Left ventricle myocardium inferior (tissue), 1 donor: ENCODE data around the gene BRIP1. TPM values are rescaled to one million over a fixed set of nuclear protein-coding genes. Genes with fewer than 3 reads are reported as not detected.
"Not testable (repeated sequence)": the region's sequence is repeated elsewhere in the genome, so short reads cannot be mapped to it uniquely, and the experiment has no call there.

Experiments
- DNase-seq: peaks from one replicate; pipeline ENCODE4 v3.0.0-alpha.2; 2020
- H3K27ac ChIP-seq: fragments of 200-600 bp; replicated peaks from 2 replicates; pipeline ENCODE4 v1.8.0; 2021
- H3K27me3 ChIP-seq: fragments of 200-600 bp; 2 replicates; pipeline ENCODE4 v1.8.0; 2021; ENCODE audit warnings: low read depth
- H3K36me3 ChIP-seq: fragments of 200-600 bp; 2 replicates; pipeline ENCODE4 v1.8.0; 2021
- H3K4me1 ChIP-seq: fragments of 200-600 bp; 2 replicates; pipeline ENCODE4 v1.8.0; 2021
- H3K4me3 ChIP-seq: fragments of 200-600 bp; 2 replicates; pipeline ENCODE4 v1.8.0; 2021; ENCODE audit warnings: mild to moderate bottlenecking, moderate library complexity
- H3K9me3 ChIP-seq: fragments of 200-600 bp; replicated peaks from 2 replicates; pipeline ENCODE4 v1.8.0; 2021
- intact Hi-C: fragments of 100-400 bp; cut with micrococcal nuclease; formaldehyde crosslinking; loops from one replicate; pipeline ENCODE4 v1.11.0; 2022
- total RNA-seq: library from RNA; stranded (reverse); fragmentation: NEBNext Ultra II Directional; extraction: Animal tissue kit (Norgen Biotek cat#: 25700); gene quantifications from one replicate; pipeline ENCODE4 v1.2.1, GENCODE V29; 2021
- TF ChIP-seq, protein P1 (sequence below): fragments of 200-600 bp; IDR thresholded peaks from 2 replicates; pipeline ENCODE4 v1.8.0; 2021; ENCODE audit warnings: antibody characterized with exemption, mild to moderate bottlenecking, borderline replicate concordance
- donor health status: DM: no; HTN: yes; CAD: no; lungs with severe emphysema.

The BRIP1 gene
- total RNA-seq, 1 donor from 2014 or later: 0.22 TPM

DNA sequence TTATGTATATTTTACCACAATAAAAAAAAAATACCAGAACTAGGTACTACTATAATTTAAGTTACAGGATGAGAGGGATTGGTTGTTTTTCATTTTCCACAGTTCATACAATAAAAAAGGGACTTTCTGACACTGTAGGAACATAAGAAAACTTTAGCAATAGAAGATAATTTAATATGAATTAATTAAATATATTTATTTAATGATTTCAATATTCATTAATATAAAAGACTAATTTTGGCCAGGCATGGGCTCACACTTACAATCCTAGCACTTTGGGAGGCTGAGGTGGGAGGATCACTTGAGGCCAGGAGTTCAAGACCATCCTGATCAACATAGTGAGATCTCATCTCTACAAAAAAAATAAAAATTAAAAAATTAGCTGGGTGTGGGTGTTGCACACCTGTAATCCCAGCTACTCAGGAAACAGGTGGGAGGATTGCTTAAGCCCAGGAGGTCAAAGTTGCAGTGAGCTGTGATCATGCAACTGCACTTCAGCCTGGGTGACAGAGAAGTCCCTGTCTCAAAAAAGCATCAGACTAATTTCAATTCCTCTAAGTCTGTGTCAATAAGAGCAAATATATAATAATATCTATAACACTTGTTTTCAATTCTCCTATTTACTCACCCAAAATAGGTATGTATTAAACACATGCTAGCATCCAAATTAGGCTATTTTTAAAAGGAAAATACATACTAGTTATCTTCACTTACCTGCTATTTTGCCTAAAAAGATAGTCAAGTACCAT is 79.6 kb downstream of the BRIP1 start:
- no peaks in the 10 kb centered on the region for H3K9me3 ChIP-seq
- intact Hi-C loops: no loop called here
- H3K36me3 ChIP-seq: no peaks in the 10 kb centered on the region
- H3K4me3 ChIP-seq: no peak overlapping the region
- H3K27me3 ChIP-seq: no peaks in the 10 kb centered on the region
- H3K4me1 ChIP-seq: no peaks in the 10 kb centered on the region
- TF ChIP-seq, protein P1, sequence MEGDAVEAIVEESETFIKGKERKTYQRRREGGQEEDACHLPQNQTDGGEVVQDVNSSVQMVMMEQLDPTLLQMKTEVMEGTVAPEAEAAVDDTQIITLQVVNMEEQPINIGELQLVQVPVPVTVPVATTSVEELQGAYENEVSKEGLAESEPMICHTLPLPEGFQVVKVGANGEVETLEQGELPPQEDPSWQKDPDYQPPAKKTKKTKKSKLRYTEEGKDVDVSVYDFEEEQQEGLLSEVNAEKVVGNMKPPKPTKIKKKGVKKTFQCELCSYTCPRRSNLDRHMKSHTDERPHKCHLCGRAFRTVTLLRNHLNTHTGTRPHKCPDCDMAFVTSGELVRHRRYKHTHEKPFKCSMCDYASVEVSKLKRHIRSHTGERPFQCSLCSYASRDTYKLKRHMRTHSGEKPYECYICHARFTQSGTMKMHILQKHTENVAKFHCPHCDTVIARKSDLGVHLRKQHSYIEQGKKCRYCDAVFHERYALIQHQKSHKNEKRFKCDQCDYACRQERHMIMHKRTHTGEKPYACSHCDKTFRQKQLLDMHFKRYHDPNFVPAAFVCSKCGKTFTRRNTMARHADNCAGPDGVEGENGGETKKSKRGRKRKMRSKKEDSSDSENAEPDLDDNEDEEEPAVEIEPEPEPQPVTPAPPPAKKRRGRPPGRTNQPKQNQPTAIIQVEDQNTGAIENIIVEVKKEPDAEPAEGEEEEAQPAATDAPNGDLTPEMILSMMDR: no peak
- DNase-seq: no peak
- no peak overlapping the region for H3K27ac ChIP-seq

DNA sequence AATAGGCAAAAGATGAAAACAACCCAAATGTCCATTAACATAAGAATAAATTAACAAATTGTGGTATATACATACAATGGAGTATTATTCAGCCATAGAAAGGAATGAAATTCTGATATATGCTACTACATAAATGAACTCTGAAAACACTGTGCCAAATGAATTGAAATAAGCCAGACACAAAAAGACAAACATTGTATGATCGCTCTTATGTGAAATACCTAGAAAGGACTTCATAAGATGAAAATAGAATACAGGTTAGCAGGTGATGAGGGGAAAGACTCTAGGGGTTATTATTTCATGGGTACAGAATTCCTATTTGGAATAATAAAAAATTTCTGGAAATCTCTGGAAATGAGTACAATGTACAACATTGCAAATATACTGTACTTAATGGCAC is 80.2 kb downstream of the BRIP1 start:
- intact Hi-C loops: no loop called here
- Histone ChIP-seq H3K9me3 (no peaks in the 10 kb centered on the region), H3K4me1 (no peaks in the 10 kb centered on the region), H3K4me3 (no peak overlapping the region), H3K36me3 (no peaks in the 10 kb centered on the region), H3K27me3 (no peaks in the 10 kb centered on the region), H3K27ac (no peak overlapping the region)
- TF ChIP-seq, protein P1: no peak
- no peak for DNase-seq

DNA sequence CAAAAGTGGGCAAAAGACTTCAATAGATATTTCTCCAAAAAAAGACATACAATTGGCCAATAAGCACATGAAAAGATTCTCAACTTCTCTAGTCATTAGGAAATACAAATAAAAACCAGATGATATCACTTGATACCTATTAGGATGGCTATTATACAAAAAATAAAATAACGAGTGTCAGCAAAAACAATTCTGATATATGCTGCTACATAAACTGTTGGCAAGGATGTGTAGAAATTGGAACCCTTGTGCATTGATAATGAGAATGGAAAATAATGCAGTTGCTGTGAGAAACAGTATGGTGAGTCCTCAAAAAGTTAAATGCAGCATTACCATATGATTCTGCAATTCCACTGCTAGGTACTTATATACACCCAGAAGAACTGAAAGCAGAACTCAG is 80.6 kb downstream of the BRIP1 start:
- Histone ChIP-seq H3K36me3 (no peaks in the 10 kb centered on the region), H3K27ac (no peak overlapping the region), H3K9me3 (no peaks in the 10 kb centered on the region), H3K27me3 (no peaks in the 10 kb centered on the region), H3K4me1 (no peaks in the 10 kb centered on the region), H3K4me3 (no peak overlapping the region)
- TF ChIP-seq, protein P1: no peak
- intact Hi-C loops: no loop called here
- no peak for DNase-seq

DNA sequence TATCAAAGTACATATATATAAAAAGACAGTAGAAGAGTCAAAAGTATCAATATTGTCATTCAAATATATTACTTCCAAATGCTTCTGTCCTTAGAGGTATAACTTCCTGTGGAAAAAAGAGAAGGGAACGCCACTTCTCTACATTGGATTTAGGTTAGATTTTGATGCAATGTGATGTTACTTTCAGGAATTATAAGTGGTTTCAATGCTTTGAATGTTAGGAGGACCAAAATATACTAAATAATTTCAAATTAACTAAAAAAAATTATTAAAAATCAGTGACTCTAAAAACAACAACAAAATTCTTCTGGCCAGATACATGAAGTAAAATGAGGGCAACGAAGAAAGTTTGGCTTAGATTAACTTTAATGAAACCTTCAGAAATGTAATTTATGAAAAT is 88.0 kb downstream of the BRIP1 start:
- no peaks in the 10 kb centered on the region for H3K36me3 ChIP-seq
- no peak overlapping the region for H3K27ac ChIP-seq
- no peaks in the 10 kb centered on the region for H3K4me1 ChIP-seq
- intact Hi-C loops: no loop called here
- no peak for DNase-seq
- no peak overlapping the region for H3K4me3 ChIP-seq
- H3K27me3 ChIP-seq: no peaks in the 10 kb centered on the region
- TF ChIP-seq, protein P1: no peak
- H3K9me3 ChIP-seq: peaks cover 16% of the 10 kb centered on the region

DNA sequence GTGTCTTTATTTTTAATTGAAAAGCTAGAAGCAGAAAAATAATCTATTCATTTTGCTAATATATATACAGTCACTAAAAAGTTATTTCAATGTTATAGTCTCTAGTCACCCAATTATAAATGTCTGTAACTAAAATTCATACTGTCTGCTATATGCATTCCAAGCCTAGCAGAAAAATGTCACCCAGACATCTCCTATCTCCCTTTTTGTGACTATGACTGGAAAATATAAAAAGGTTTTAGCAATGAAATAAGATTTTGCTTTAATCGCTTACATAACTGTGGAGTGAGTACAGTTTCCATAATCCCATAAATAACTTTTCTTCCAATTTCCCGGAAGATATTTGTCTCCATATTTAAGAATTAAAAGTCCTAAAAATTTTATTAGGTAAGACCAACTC is 88.6 kb downstream of the BRIP1 start:
- Histone ChIP-seq H3K4me3 (no peak overlapping the region), H3K36me3 (no peaks in the 10 kb centered on the region), H3K27ac (no peak overlapping the region), H3K9me3 (peaks cover 22% of the 10 kb centered on the region), H3K4me1 (no peaks in the 10 kb centered on the region), H3K27me3 (no peaks in the 10 kb centered on the region)
- TF ChIP-seq, protein P1: no peak
- no peak for DNase-seq
- intact Hi-C loops: no loop called here

DNA sequence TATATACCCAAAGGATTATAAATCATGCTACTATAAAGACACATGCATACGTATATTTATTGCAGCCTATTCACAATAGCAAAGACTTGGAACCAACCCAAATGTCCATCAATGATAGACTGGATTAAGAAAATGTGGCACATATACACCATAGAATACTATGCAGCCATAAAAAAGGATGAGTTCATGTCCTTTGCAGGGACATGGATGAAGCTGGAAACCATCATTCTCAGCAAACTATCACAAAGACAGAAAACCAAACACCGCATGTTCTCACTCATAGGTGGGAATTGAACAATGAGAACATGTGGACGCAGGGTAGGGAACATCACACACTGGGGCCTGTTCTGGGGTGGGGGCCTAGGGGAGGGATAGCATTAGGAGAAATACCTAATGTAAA is 89.2 kb downstream of the BRIP1 start:
- H3K27ac ChIP-seq, H3K4me1 ChIP-seq, H3K4me3 ChIP-seq, intact Hi-C loops, DNase-seq, H3K27me3 ChIP-seq, H3K36me3 ChIP-seq: not testable (repeated sequence)
- H3K9me3 ChIP-seq: peaks cover 26% of the 10 kb centered on the region
